NCI-H128 (cell line): ENCODE data around the gene KRTAP3-1.

Source experiments
- DNase-seq: peaks from one replicate; lab custom pipeline; 2025; ENCODE audit not compliant: unreplicated experiment; lab: John Stamatoyannopoulos, UW

Gene KRTAP3-1

DNA sequence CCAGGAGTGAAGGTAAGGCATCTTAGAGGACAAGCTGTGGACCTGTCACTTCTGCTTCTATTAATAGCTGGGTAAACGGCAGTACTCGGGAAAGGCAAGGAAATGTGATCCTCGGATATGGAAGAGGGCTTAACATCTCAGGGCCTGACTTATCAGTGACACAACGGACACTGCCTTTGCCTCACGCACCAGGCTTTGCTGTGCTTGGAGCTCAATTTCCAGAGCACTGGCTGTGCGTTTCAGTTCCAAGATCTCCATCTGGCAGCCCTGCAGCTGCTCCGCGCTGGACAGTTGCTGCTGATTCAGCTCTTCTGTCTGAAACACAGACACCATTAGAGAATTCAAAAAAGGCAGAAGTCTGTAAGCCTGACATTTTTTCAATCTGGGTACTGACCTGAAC lies 28.3 kb downstream of the KRTAP3-1 start:
- no peak for DNase-seq

DNA sequence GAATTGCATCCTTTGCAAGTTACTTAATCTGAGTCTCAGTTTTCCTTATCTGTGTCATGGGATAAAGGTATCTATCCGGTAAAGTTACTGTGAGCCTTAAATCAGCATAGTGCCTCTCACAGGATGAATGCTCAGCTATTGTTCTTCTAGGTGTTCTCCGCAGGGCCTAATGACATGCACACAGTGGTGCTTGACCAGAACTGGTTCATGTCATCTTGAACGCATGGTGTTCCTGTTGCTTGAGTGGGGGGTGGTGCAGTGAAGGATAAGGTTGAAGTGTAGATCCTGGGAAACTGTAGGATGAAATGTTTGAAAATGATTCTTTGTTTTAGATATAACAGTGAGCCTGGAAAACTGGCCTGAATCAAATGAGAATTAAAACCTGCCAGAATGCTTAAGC lies 28.8 kb downstream of the KRTAP3-1 start:
- DNase-seq = no peak

DNA sequence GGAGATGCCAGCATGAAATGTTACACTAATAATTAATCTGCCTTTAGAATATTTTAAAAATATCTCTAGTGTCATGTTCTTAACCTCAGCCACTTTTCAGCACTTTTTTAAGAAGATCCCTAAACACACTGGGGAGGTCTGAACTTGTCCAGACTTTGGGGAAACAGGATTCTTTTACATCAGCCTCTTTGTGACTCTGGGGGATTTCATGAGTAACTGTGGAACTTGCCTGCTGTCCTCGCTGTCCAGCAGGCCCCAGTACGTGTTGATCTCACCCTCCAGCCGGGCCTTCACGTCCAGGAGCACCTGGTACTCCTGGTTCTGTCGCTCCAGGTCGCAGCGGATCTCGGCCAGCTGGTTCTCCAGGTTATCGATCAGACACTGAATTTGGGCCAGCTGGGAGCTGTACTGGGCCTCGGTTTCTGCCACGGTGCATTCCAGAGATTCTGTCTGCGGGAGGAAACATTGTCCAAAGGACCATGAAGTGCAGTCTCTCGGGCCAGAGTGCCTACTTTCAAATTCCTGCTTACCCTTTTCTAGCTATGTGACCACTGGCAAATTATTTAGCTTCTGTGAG lies 30.3 kb downstream of the KRTAP3-1 start:
- no peak for DNase-seq

DNA sequence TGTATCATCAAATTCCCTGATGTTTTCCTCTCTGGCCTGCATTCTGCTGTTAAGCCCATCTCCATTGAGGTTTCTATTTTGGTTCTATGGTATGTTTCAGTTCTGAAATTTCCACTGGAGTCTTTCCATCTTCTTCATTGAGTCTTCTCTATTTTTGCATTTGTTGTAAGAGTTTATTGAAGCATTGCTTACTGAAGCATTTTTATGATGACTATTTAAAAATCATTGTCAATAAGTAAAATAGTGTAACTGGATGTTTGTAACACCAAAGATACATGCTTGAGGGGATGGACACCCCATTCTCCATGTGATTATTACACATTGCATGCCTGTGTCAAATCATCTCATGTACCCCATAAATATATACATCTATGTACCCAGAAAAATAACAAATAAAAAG lies 33.4 kb downstream of the KRTAP3-1 start:
- no peak for DNase-seq

DNA sequence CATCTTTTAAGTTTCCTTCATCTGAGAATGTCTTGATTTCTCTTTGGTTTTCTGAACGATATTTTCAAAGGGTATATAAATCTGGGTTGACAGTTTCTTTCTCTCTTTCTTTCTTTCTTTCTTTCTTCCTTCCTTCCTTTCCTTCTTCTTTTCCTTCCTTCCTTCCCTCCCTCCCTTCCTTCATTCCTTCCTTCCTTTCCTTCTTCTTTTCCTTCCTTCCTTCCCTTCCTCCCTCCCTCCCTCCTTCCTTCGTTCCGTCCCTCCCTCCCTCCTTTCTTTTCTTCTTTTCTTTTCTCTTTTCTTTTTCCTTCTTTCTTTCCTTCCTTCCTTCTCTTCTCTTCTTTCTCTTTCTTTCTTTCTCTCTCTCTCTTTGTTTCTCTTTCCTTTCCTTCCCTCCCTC lies 34.6 kb downstream of the KRTAP3-1 start:
- no peak for DNase-seq

DNA sequence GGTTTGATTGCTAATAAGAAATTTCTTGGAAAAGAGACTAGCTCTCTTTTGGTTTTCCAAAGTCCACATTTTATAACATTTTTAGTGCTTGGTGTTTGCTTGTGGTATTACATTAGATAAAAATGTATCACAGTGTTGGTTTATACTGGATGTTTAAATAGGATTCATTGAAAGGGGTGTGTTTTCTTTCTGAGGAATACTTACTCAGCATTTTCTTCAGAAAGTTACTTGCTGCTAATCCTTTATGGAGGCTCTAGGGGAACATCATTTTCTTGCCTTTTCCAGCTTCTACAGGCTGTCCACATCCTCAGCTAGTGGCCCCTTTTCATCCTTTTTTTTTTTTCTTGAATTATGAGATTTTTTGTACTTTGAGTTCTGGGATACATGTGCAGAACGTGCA lies 41.3 kb downstream of the KRTAP3-1 start:
- DNase-seq = no peak

DNA sequence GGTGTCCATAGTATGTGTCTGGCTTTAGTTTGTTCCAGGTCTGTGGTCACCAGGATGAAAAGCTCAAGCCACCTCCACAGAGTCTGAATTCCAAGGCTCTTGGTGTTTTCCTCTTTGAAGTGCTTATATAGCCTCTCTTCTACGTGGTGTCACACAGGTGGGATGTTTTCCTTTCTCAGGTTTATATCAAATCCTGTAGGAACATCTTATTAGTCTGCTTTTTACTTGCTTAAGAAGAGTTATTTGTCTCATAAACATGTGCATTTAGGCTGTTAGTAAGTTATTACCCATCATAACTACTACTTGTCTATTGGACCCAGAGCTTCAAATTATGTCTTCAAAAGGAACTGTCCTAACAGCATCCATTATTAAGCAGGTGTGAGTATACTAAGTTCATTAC lies 42.1 kb downstream of the KRTAP3-1 start, which contains the start of gene KRT39:
Gene KRT39, minus strand, starts transcription at position 101 of the 400 bp plus-strand sequence. Its CDS starts 92 bp downstream, at position 9.
- DNase-seq = no peak

DNA sequence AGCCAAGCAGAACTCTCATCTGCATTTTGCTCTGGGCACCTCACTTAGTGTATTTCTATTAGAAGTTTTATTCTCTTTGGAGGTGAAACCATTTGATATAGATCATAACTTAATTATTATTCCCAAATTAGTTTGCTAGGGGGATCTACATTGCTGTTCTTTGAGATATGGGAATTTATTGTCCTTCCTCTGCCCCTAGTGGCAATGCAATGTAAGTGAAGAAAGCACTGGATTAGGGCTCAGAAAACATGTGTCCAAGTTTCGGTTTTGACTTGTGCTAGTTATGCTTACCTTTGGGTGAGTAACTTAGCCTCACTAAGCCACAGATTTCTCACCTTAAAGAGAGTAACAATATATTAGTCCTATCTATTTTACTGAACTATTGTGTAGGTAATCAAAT lies 45.1 kb downstream of the KRTAP3-1 start:
- no peak for DNase-seq

DNA sequence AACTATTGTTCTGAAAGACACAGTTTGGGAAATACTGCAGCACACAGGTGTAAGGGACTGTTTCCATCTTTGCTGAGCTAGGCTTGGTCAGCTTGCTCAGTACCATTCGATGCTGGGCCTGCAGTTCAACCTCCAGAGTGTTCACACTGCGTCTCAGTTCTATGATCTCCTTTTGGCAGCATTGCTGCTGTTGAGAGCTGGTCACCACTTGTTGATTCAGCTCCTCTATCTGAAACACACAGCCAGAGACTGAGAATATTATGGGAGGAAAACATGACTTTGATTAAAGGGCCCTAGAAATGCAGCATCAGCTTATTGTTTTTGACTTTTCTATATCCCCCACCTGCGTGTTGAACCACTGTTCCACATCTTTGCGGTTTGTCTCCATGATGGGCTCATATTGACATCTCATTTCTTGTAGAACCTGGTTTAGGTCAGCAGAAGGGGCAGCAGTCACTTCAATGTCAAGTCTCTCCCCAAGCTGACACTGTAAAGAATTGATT lies 46.8 kb downstream of the KRTAP3-1 start:
- DNase-seq = no peak

DNA sequence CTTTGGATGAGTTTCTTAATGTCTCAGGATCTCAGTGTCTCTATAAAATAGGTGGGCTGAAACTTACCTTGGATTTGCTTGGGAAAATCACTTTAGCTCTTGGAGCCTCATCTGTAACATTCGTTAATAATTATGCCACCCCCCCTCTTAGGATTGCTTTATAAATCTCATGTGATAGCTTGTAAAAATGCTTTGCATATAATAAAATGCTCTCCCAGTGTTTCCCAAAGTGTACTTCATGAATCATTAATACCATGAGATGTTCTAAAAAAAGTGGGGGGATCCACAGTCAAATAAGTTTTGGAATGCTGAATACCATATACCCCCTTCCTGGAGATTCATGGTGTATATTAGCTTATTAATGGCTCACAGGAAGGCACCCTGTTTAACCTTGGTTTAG lies 47.3 kb downstream of the KRTAP3-1 start:
- no peak for DNase-seq

DNA sequence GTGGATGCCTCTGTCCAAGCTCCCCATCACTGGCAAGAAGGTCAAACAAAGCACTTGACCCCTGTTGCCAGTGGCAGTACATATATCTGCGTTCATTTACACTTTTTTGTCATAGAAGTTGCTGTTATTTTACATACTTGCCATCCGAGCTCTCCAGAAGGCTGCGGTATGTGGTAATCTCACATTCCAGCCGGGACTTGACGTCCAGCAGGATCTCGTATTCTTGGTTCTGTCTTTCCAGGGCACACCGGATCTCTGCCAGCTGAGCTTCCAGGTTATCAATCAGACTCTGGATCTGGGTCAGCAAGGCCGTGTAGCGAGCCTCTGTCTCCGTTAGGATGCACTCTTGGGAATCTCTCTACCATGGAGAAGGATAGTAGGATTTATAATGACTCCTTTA lies 48.8 kb downstream of the KRTAP3-1 start:
- no peak for DNase-seq
